Cardiac fibroblast (primary cell): Measurements from ENCODE around the gene EPHA10.
"Not testable (repeated sequence)": the region's sequence is repeated elsewhere in the genome, so short reads cannot be mapped to it uniquely, and the experiment has no call there.

Experiments
- DNase-seq, 2 donors: peaks; one replicate each; pipeline versions ENCODE4 v3.0.0 to v3.0.0-alpha.2; 2010; ENCODE audit warnings: low read depth in 2 of 2
- H3K4me3 ChIP-seq, 2 donors: replicated peaks in 1 of 2; 1 replicate in 1 of 2; 2 replicates in 1 of 2; pipeline ENCODE4 v1.5.1; 2011; ENCODE audit warnings: low read depth in 2 of 2, low read length in 2 of 2, mild to moderate bottlenecking in 2 of 2, moderate library complexity in 1 of 2
- CTCF ChIP-seq: IDR thresholded peaks from one replicate; pipeline ENCODE4 v1.5.1; 2011; ENCODE audit warnings: low read depth, mild to moderate bottlenecking, low read length, inconsistent platforms

Gene EPHA10

GRCh38 chr1:37697737-37698136 is 67.2 kb downstream of the EPHA10 start:
- TF ChIP-seq CTCF, result no peak
- no peak overlapping the region for H3K4me3 ChIP-seq
- DNase-seq, result no peak

- DNase-seq, result no peak
- TF ChIP-seq CTCF, result no peak
- H3K4me3 ChIP-seq, result no peak overlapping the region
Observed at GRCh38 chr1:37697090-37697489, 67.8 kb downstream of the EPHA10 start.

- no peak for DNase-seq
- TF ChIP-seq CTCF, result no peak
- H3K4me3 ChIP-seq, result peak overlapping the region; percentile 98
Observed at GRCh38 chr1:37692834-37693175, 72.1 kb downstream of the EPHA10 start.

GRCh38 chr1:37692078-37692833 is 72.7 kb downstream of the EPHA10 start, which contains the start of gene CDCA8:
TSS of gene CDCA8 (plus strand) at chr1:37692516. CDS start at chr1:37692691, 175 bp downstream.
- TF ChIP-seq CTCF, result peak; percentile 54

GRCh38 chr1:37691497-37692077 is 73.3 kb downstream of the EPHA10 start:
- DNase-seq, result peak; percentile 45 to 50
- no peak for TF ChIP-seq CTCF
- peak overlapping the region; percentile 98 for H3K4me3 ChIP-seq

More at GRCh38 chr1:37692078-37692833, 72.7 kb downstream of the EPHA10 start, which contains the start of gene CDCA8:
- peak within 1 kb of the TSS; percentile 98 for H3K4me3 ChIP-seq
- DNase-seq, result peak; percentile 98

GRCh38 chr1:37688926-37689325 is 76.0 kb downstream of the EPHA10 start:
- no peak for DNase-seq
- peak overlapping the region; percentile 92 to 98 for H3K4me3 ChIP-seq
- TF ChIP-seq CTCF, result no peak

- DNase-seq, H3K4me3 ChIP-seq: not testable (repeated sequence)
Observed at GRCh38 chr1:37687764-37688163, 77.2 kb downstream of the EPHA10 start.
